Thyroid gland (tissue), 4 donors: ENCODE data around the gene MIA3.

Source experiments
- CTCF ChIP-seq, 6 experiments: fragments of 200-600 bp in 3 of 6; fragments of 450-650 bp in 3 of 6; sonication (generic) in 3 of 6; IDR thresholded peaks; one replicate each; pipeline ENCODE4 v1.5.1; 2016 to 2019; ENCODE audit warnings: antibody characterized with exemption in 6 of 6, mild to moderate bottlenecking in 2 of 6, inconsistent platforms in 1 of 6, moderate library complexity in 1 of 6
- POLR2A ChIP-seq, 2 donors: fragments of 450-650 bp; IDR thresholded peaks; one replicate each; pipeline ENCODE4 v1.6.1; 2017; ENCODE audit warnings: antibody characterized with exemption in 2 of 2, mild to moderate bottlenecking in 2 of 2, moderate library complexity in 1 of 2

GRCh38 chr1:222622765-222623164, 4.9 kb downstream of the MIA3 start:
- TF ChIP-seq CTCF (IDR thresholded peaks at IDR 0.05): no peak
- TF ChIP-seq POLR2A (IDR thresholded peaks at IDR 0.05): no peak
